Choroid plexus epithelial cell (primary cell): ENCODE results near the gene TBX1.
"Not testable (repeated sequence)": the region's sequence is repeated elsewhere in the genome, so short reads cannot be mapped to it uniquely, and the experiment has no call there.

Source experiments
- DNase-seq: peaks from one replicate; pipeline ENCODE4 v3.0.0-alpha.2; 2010; ENCODE audit warnings: low read depth
- H3K4me3 ChIP-seq: 2 replicates; pipeline ENCODE4 v1.5.1; 2011; ENCODE audit warnings: low read depth, mild to moderate bottlenecking, control low read depth, low read length, moderate library complexity
- CTCF ChIP-seq: conservative IDR thresholded peaks from 2 replicates; pipeline ENCODE4 v1.5.1; 2011; ENCODE audit warnings: low read depth, mild to moderate bottlenecking, control low read depth, inconsistent platforms, low read length, moderate library complexity

Gene TBX1

GRCh38 chr22:19776433-19777031 is 16.0 kb downstream of the TBX1 start:
- H3K4me3 ChIP-seq: no peak overlapping the region
- no peak for DNase-seq
- TF ChIP-seq CTCF: no peak

- not testable (repeated sequence) for DNase-seq, H3K4me3 ChIP-seq
Measured at GRCh38 chr22:19777192-19777591, 16.6 kb downstream of the TBX1 start.

GRCh38 chr22:19779011-19779421 is 18.4 kb downstream of the TBX1 start:
- no peak for TF ChIP-seq CTCF
- no peak for DNase-seq
- no peak overlapping the region for H3K4me3 ChIP-seq

GRCh38 chr22:19779685-19780268 is 19.2 kb downstream of the TBX1 start:
- no peak for TF ChIP-seq CTCF
- no peak overlapping the region for H3K4me3 ChIP-seq
- no peak for DNase-seq

DNA sequence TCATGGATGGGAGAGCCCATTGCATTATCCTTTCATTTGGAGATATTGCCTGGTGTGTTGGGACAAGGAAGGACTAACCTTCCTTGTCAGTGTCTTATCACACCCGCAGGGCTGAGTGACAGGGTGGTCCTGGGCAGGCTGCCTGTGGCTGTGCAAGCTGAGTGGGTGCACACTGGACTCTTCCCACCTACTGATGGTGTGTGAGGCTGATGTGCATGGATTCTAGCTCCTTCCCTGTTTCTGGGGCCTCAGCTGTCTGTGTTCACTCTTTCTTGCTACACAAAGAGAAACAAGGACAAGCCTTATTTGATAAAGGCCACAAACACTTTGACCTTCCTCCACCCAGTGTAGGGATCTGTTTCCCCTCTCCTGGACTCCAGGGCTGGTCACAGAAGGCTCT is 22.0 kb downstream of the TBX1 start:
- no peak overlapping the region for H3K4me3 ChIP-seq
- TF ChIP-seq CTCF: no peak
- no peak for DNase-seq

DNA sequence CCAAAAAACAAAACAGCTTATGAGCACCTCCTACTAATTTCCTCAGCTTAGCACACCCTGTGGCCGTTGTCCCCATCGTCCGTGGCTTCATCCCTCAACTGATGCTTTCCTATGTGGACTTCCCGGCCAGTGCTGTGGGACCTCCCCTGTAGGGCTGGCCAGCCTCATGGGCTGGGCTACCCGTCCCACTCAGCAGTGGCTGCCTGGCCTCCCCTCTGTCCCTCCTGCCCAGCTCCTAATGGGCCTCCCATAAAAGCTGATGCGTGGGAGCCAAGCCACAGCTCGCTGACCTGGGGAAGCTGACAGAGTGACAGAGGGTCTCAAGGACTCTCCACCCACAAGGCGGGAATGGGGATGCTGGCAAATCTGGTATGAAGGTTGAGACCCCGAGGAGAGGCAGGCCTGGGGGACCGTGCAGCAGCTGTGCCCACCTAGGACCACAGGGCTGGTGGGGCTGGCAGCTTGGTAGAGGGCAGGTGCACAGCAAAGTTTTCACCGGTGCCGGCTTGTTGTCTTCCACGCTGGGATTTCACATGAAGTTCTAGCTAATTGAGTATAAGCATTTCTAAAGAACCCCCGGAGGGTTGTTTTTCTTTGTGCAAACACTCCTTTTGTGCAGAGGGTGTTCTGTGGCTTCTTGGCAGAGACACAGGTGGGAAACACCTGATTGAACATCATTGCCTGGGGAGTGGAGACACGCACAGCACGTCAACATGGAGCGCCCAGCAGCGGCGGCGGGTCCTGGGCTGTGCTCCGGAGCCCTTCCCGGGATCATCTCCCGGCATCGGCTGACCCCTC is 23.2 kb downstream of the TBX1 start:
- DNase-seq: no peak
- H3K4me3 ChIP-seq: no peak overlapping the region
- TF ChIP-seq CTCF: no peak

DNA sequence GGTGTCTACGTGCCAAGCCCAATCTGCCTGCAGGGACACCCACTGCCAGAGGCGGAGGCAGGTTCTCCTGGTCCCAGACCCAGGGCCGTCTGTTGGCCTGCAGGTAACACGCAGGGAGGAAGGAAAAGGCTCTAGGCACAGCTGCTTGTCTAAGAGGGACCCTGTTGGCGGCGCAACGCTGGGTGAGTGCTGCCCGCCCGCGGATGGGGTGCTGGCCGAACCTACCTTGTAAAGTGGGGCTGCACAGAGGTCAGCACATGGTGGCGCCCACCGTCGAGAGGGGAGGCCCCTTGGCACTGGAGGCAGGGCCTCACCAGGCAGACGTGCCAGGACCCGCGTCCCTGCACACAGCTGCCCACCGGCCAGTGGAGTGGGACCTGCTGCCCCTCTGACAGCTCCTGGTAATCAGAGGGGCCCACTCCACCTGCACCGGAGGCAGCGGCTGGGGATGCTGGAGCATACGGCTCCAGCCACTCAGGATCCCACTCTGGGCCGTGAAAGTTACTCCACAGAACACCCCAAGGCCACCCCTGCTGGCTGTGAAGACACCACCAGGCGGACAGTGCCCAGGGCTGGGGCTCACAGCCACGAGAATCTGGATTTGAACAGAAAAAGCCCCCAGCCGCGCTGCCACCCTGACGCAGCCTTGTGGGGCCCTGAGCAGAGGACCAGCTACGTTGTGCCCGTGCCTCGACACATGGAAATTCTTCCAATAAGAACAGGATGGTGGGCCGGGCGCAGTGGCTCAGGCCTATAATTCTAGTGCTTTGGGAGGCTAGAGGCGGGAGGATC is 24.0 kb downstream of the TBX1 start:
- DNase-seq: no peak
- no peak for TF ChIP-seq CTCF
- no peak overlapping the region for H3K4me3 ChIP-seq
